ENCODE results near the gene SERTAD2. TPM values are rescaled to one million over a fixed set of nuclear protein-coding genes. Genes with fewer than 3 reads are reported as not detected.

SERTAD2 gene
- total RNA-seq, 1 donor from 2014 or later = 21.3 TPM

DNA sequence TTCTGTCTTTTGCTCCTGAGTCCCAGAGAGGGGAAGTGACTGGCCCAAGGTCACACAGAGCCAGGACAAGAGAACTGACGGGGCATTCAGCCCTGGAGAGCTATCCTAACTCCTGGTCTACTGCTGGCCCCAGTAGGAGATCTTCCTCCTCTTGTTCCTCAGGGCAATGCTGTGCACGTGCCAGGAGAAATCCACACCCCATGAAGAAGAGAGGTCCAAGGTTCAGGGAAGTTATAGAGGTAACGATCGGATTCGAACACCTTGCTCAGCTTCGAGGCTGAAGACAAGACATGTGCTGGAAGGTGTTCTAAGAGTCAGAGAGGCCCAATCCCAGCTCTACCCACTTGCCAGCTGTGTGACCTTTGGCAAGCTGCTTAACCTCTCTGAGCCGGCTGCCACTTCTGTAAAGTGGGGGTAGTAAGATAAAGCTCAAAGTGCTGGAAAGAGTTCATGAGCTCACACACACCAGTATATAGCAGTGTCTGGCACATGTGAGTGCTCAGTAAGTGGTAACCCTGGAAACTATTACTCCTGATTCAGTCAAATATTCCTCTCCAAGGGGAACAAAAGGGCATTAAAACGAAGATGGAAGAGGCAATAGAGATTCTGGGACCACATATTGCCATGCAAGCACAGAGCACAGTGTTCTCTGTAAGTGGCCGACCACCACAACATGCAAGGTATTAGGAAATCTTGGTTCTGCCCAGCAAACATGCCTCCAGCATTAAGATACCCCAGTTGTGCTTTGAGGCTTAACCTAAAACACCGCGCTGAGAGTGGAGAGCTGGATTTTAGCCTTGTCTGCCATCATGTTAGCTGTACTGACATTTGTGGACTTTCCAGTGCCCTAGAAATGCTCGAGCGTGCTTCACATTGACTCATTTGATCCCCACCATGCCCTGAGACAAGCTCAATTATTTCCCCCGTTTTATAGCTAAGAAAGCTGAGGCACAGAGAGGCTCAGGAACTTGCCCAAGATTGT is 25.6 kb downstream of the SERTAD2 start:
- no peak for DNase-seq (ENCODE audit: low read depth)

DNA sequence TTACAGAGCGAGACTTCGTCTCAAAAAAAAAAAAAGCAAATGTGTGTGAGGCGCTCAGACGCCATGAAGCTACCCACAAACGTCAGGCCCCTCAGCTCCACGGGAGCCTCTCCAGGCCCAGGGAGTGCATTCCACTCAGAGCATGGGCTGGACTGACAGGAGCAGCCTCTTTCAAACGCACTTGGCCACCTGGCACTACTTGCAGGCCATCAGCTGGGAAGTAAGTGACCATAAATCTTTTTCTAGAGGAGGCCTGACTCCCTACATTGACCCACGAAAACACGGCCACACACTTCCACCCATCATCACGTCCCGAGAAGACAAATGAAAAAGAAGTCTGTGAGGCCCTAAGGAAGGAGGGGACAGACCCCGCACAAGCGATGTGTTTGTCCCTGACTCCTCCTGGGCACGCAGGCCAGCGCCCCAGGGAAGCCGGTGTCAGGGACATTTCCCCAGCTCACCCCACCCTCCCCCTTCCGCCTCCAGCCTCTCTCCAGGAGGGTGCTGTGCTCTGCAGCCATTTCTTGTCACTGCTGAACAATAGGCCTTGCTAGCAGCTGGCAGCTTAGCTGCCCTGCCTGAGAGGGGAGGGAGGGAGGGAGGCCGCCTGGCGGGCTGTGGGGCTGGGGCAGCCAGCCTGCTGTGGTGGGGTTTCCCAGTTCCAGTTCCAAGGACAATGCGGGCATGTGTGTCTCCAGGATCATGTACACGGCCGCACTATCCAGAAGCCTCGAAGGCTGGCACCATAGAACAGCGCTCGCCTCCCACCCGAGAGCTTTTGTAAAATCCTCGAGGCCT is 26.6 kb downstream of the SERTAD2 start:
- no peak for DNase-seq (ENCODE audit: low read depth)

DNA sequence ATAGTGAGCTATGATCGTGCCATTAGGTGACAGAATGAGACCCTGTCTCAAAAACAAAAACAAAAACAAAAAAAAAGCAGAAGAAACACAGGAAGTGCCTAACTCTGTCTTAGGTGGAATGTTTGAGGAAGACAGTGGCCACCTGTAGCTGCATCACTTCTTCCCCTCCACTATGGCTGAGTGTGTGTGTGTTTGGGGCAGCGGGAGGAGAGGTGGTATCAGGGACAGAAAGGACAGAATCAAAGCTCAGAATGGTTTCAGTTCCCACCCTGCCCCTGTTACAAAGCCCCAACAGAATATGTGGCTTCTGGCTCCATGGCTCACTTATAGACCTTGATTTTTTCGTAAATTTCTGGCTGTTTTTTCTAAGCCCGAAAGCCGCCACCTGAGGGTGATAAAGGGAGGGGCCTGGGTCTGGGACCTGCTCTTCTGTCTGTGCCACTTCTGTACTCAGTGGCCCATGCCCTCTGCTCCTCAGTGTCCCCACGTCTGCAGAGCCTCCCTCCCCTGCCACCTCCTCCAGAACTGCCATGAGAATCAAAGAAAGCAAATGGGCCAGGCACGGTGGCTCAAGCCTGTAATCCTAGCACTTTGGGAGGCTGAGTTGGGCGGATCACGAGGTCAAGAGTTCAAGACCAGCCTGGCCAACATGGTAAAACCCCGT is 27.4 kb downstream of the SERTAD2 start:
- no peak for DNase-seq (ENCODE audit: low read depth)

DNA sequence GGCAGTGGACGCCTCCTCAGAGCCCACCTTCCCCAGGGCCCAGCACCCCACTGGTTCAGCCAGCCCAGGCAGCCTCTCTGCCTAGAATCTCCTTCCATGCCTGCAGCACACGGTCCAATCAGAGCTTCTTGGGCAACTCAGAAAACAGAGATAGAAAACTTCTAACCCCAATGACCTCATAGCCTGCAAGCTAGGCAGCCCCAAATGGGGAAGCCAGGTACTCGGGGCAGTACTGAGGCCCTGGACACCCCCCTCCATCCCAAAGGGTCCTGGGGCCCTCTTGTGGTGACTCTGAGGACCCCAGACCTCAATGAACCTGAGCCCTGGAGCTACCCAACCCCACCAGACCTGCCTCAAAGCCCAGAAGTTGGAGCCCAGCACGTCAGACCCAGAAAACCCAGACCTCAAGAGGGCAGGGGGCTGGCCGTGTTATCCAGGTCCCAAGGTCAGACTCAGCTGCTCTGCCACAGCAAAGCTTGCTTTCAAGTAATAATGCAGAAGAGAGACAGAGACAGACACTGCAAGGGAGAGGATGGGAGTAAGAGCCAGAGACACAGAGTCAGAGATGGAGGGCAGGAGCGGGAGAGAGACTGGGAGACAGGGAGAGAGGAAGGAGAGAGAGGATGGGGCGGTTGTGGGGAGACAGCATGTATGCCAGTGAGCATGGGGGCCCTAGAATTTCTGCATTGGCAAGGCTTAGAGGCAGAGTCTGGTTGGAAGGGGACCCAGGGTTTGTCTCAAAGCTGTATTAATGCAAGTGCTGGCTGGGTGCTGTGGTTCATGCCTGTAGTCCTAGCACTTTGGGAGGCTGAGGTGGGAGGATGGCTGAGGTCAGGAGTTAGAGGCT is 28.2 kb downstream of the SERTAD2 start:
- no peak for DNase-seq (ENCODE audit: low read depth)

DNA sequence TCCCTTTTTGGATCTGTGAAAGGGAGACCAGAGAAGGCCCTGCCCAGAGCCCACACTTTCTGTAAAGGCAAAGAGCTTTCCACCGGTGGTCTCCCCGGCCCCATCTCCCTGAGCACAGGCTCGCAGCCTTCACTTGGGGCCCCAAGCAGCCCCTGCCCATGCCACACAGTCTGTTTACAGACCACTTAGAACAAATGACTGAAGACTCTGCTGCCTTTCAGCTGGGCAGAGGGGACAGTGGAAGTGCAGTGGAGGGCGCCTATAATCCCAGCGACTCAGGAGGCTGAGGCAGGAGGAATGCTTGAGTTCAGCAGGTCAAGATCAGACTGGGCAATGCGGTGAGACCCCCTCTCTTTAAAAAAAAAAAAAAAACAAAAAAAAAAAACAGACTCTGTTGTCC is 28.9 kb downstream of the SERTAD2 start:
- DNase-seq (ENCODE audit: low read depth) = no peak

DNA sequence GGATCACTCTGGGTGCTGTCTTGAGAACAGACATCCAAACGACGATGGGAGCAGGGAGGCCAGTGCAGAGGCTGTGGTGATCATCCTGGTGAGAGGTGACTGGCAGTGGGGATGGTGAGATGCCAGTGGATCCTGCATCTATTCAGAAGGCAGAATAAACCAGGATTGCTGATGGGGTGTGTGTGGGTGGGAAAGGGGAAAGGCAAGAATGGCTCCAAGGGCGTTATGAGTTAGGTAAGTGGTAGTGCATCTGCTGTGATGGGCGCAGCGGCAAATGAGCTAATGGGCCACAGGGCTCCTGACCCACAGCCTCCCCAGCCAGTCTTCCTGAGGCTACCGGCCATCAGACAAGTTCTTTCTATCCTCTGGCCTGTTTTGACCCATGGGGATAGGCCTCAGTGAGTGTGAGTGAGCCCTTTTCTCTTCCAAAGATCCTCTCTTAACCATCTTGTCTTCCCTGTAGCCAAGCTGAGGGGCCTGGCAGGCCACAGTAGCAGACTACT is 29.6 kb downstream of the SERTAD2 start:
- no peak for DNase-seq (ENCODE audit: low read depth)

DNA sequence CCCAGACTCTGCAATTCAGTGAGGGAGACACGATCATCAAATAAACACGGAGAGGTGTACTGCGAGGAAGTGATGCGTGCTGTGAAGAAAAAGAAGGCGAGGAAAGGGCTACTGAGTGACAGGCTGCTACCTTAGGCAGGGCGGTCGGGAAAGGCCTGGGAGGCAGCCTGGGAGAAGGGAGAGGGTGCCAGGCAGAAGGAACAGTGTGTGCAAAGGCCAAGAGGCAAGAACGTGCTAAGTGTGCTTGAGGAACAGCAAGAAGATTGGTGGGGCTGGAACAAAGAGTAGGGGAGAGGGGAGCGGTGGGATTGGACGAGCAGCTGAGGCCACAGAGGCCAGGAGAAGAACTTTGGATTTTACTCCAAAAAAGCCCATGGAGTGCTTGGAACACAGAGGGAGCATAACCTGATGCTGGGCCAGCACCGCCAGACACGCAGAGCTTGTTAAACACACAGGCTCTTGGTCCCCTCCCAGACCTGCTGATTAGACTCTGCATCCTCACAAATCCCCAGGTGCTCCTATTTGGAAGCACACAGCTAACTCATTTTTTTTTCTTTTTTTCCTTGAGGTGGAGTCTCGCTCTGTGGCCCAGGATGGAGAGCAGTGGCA is 30.4 kb downstream of the SERTAD2 start:
- no peak for DNase-seq (ENCODE audit: low read depth)

DNA sequence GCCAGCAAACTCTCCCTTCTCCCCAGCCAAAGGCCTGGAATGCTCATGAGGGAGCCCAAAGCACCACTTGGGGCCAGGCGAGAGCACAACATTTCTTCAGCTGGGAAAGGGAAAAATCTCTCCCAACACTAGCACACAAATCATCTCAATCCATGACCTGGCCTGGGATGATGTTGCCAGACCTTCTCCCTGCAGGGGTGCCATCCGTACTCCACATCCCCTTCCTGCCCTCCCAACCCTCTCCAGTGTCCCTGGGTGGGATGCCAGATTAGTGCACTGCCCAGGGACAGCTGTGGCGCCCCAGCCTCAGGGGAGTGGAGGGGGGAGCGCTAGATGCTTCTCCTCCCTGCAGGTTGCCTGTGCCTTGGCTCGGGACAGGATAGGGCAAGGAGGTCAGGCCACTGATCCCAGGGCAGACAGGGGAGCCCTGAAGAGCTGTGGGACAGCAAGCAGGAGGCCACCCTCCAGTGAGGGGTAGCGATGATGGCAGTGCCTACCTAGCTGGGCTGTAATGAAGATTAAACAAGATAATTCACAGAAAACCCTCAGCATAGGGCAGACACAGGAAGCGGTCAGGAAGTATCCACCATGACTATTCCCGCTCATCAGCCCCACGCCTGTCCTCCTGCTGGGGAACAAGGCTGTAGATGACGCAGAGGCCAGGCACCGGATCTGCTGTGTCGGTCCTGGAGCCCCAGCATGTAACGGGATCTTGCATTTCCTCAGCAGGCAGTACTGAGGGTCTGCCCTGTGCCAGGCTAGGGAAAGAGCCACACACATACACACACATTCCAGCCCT is 31.1 kb downstream of the SERTAD2 start:
- no peak for DNase-seq (ENCODE audit: low read depth)

DNA sequence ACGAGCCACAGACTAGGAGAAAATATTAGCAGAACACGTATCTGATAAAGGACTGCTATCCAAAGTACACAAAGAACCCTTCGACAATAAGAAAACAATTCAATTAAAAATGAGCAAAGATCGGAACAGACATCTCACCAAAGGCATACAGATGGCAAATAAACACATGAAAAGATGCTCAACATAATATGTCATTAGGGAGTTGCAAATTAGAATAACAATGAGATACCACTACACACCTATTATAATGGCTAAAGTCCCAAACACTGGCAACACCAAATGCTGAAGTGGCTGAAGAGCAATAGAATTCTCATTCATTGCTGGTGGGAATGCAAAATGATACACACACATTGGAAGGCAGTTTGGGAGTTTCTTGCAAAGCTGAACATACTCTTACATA is 33.1 kb downstream of the SERTAD2 start:
- no peak for DNase-seq (ENCODE audit: low read depth)

DNA sequence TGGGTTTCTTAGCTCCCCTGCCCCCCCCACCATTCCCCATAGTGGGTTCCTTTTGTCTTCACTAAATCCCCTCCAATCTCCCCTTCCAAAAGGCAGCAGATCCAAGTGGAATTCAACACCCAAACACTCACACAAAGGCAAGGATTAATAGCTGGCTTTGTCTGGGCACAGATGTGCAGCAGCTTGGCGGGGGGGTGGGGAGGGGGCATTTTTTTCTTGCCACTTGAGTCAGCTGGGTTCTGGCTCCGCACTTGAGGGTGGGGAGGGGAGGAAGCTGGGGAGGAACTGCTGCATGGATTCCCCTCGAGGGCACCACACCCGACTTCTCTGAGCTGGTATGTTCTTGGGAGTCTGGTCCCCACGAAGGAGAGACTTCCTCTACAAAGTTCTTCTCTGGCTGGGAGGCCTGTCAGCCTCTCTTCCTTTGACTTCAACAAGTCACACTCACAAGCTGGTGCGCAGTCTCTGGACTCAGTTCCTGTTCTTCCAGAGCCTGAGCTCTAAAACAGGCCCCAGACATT is 36.0 kb downstream of the SERTAD2 start:
- DNase-seq (ENCODE audit: low read depth) = no peak

DNA sequence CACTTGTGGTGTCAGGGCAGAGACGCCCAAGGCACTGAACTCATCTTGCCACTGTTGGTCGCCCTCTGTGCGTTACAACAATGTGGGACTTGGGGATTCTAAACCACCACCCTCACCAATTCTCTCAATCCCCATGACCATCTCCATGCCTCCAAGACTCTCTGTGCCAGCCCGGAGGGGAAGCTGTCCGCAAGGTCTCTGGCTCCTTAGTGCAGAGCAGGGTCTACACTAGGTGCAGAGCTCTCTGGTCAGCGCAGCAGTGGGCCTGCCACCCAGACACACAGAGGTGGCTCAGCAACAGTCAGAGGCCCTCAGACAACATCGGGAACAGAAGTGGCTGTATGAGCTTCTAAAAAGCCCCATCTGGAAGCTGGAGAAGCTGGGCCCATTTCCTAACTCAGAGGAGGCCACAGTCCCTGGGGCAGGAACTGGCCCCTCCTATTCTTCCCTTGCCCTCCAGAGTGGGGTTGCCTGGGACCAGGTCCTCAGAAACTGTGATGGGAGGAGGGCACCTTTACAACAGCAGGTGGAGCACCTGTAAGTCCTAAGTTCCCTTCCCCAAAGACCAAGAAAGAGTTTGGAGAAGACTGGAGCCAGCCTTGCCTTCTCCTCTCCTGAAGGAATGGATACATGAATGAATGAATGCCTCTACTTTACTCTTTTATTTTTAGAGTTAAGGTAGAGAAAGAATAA is 37.7 kb downstream of the SERTAD2 start:
- no peak for DNase-seq (ENCODE audit: low read depth)

DNA sequence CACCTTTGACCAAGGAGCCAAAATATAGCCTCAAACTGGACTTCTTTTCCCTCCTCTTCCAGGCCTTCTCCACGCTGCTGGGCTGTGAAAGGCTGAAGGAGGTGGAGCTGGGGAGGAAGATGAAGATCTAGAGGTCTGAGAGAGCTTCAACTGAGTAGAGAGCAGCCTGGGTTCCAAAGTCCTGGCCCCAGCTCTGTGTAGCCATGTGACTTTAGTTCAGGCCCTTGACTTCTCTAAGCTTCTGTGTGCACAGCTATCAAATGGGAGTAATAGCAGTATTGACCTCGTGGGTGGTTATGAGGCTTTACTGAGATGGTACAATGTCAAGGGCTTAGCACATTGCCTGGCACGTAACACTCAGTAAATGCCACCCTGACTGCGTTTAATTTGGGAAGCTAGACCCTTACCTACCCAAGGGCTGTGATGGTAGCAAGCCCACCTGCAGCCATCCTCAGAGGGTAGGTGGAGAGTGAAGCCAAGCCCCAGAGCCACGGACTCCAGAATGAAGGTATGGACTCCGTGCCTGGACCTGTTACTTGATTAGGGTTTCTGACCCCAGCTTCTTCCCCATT is 38.4 kb downstream of the SERTAD2 start:
- DNase-seq (ENCODE audit: low read depth) = no peak

DNA sequence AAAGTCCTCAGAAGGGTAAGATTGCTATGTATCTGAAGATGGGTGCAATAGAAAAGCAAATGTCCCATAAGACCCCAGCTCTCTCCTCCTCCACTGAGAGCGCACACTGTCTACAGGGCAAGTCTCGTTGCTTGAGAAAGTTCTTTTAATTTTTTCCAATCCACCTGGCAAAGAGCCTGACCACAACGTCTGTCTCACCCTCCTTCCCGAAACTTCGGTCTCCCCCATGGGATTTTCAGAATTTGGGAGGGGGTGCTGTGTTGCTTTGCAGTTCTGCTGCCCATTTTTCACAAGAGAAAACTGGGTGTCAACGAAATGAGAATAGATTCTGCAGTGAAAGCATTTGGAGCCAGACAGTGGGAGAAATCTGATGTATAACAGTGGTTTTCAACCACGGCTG is 40.4 kb downstream of the SERTAD2 start:
- DNase-seq (ENCODE audit: low read depth) = no peak

DNA sequence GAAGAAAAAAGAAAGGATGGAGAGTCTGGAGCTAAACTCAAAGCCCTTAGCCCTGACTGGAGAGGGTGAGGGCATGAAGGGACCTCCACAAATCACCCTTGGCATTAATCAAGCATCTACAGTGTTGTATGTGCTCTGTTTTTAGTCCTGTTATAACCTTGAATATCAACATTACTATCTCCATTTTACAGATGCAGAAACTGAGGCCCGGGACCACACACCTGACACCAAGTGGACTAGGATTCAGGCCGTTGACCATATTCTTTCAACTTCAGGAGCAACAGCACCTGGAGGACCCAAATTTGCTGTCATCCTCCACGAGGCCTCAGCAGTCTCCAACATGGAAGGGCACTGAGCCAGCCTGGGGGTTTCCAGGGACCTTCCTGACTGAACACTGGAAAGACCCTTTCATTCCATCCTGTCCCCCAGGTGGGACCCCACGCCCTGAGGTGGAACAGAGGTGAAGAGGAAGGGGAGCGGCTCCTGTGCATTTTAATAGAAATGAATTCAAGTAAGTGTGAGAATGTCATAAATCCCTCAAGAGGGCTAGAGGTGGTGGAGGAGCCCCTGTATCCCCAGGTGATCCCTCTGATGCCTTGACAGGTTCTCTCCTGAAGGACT is 41.0 kb downstream of the SERTAD2 start:
- DNase-seq (ENCODE audit: low read depth) = no peak

DNA sequence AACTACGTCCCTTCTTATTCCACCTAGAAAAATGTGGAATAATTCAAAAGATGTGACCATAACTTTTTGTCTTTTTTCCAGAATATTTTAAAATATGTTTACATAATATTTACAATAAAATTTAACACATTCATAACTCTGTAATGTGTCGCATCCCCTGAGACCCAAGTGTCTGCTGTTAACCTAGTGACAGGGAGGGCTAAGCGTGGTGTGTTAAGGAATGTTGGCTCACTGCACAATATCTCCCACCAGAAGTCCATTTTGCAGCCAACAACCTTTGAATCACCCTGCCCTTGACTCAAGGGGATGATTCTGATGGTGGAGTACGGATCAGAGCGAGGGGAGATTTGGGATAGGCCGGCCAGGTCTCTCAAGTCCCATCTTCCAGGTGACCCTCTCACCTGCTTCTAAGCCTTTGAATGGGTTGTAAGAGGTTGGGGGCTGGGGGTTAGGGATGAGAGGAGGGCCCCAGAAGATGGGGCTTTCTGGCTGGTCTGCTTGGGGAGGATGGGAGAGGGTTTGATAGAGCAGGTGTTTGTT is 43.3 kb downstream of the SERTAD2 start:
- DNase-seq (ENCODE audit: low read depth) = no peak

DNA sequence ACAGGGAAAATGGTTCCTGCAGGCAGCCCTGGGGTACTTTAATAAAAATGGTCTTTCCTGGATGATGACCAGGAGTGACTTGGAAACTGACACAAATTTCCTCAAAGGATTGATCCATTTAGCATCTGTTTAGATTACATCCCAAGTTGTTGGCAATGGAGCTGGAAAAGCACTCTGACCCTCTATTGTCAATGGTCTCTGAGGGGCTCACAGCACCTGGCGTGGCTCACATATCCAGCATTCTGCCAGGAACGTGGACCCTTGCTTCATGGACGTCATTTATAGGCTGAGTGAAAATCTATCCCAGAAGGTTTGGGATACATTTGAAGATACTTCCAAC is 43.8 kb downstream of the SERTAD2 start:
- DNase-seq (ENCODE audit: low read depth) = no peak

DNA sequence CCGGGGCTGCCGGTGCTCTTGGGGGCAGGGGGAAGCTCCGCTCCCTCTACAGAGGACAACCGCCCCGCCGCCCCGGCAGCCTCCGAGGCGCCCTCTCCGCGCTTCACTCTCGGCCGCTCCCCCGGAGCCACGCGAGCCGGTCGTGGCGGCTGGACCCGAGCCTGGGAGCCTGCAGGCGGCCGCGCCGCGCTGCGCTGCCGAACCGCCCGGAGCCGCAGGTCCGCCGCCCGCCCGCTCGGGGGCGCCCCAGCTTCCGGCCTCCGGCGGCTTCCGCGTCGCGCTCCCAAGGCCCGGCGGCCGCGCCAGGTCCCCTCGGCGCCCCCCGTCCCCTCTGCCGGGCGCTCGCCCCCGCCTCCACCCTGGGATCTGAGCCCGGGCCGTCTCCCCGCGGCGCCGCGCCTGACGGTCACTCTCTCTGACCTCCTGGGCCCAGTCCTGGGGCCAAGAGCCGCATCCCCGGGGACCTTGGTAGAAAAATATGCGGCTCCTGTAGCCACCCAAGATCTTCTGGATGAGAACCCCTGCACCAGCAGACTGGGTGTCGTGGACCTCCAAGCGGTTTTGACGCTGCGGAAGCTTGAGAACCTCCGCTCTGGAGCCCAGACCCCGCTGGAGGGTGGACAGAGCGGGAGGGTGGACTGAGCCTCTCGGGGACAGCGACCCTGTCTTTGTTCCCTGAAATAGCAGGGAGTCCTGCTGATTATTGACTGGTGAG is 44.3 kb downstream of the SERTAD2 start:
- no peak for DNase-seq (ENCODE audit: low read depth)

DNA sequence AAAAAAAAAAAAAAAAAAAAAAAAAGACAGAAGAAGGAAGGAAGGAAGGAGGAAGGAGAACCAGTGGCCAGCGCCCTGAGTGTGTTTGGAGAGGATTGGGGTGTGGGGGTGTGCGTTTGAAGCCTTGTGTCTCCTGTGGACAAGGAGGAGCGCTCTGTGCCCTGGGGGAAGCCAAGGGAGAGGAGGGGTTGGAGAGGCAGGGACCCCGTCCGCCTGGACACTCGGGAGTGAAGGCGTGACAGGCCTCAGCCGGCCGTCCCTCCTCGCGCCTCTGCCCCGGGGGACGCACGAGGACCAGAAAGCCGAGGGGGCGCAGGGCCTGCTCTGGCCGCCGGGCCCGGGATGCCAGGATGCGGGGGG is 44.9 kb downstream of the SERTAD2 start:
- no peak for DNase-seq (ENCODE audit: low read depth)

All from renal cortical epithelial cell (primary cell).